ENCODE measurements around the gene MAST4.

GRCh38 chr5:67203701-67204074, 607.5 kb downstream of the MAST4 start:
- TF ChIP-seq NRF1 (IDR thresholded peaks at IDR 0.05; ENCODE audit: low read depth, low read length), result no peak
- no peak for TF ChIP-seq SUZ12 (IDR thresholded peaks at IDR 0.05; ENCODE audit: low read length)
- TF ChIP-seq CEBPB (IDR thresholded peaks at IDR 0.05; ENCODE audit: low read depth, low read length), result no peak
- no peak for TF ChIP-seq MAFK (IDR thresholded peaks at IDR 0.05; ENCODE audit: low read depth, low read length)
- TF ChIP-seq RBBP5 (IDR thresholded peaks at IDR 0.05; ENCODE audit: borderline replicate concordance, low read depth, low read length), result no peak
- TF ChIP-seq POLR2A (IDR thresholded peaks at IDR 0.05; ENCODE audit: control extremely low read depth in 1 of 2, low read depth in 2 of 2, low read length in 2 of 2), result no peak
- no peak for TF ChIP-seq EZH2 (IDR thresholded peaks at IDR 0.05; ENCODE audit: low read depth, low read length, severe bottlenecking)
- TF ChIP-seq FOSL1 (IDR thresholded peaks at IDR 0.05; ENCODE audit: insufficient read depth, low read depth, low read length), result no peak
- no peak for TF ChIP-seq RAD21 (IDR thresholded peaks at IDR 0.05 in 1 of 2, conservative IDR thresholded peaks at IDR 0.05 in 1 of 2; ENCODE audit: low read depth in 2 of 2, low read length in 2 of 2)

Measured in H1 (cell line).